ENCODE measurements around the gene PLA2R1. TPM values are rescaled to one million over a fixed set of nuclear protein-coding genes. Genes with fewer than 3 reads are reported as not detected.

PLA2R1 gene
- polyA plus RNA-seq, 3 donors, result not detected

GRCh38 chr2:159905926-159906714 is 156.3 kb downstream of the PLA2R1 start:
- TF ChIP-seq, protein P1, sequence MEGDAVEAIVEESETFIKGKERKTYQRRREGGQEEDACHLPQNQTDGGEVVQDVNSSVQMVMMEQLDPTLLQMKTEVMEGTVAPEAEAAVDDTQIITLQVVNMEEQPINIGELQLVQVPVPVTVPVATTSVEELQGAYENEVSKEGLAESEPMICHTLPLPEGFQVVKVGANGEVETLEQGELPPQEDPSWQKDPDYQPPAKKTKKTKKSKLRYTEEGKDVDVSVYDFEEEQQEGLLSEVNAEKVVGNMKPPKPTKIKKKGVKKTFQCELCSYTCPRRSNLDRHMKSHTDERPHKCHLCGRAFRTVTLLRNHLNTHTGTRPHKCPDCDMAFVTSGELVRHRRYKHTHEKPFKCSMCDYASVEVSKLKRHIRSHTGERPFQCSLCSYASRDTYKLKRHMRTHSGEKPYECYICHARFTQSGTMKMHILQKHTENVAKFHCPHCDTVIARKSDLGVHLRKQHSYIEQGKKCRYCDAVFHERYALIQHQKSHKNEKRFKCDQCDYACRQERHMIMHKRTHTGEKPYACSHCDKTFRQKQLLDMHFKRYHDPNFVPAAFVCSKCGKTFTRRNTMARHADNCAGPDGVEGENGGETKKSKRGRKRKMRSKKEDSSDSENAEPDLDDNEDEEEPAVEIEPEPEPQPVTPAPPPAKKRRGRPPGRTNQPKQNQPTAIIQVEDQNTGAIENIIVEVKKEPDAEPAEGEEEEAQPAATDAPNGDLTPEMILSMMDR (IDR thresholded peaks at IDR 0.05), result no peak
- Histone ChIP-seq H2AFZ (ENCODE audit: insufficient read depth, low read depth, low read length, poor library complexity, severe bottlenecking) (no peak overlapping the region), H3K9ac (ENCODE audit: insufficient read depth, low read length, poor library complexity, severe bottlenecking) (no peak overlapping the region), H3K4me1 (ENCODE audit: control insufficient read depth in 1 of 2, insufficient read depth in 2 of 2, low read length in 2 of 2) (peaks cover 30 to 33% of the 10 kb centered on the region in 2 donors), H3K79me2 (ENCODE audit: insufficient read depth, low read length) (peaks cover 20% of the 10 kb centered on the region), H3K27ac (ENCODE audit: low read depth in 1 of 2, low read length in 2 of 2) (no peak overlapping the region), H3K4me2 (replicated peaks; ENCODE audit: extremely low read depth, low read length, poor library complexity, severe bottlenecking) (no peak overlapping the region), H3K4me3 (replicated peaks in 1 of 3; ENCODE audit: low read depth in 2 of 3, low read length in 3 of 3) (no peak overlapping the region), H3K27me3 (ENCODE audit: control insufficient read depth in 2 of 2, insufficient read depth in 2 of 2, low read length in 2 of 2) (no peaks in the 10 kb centered on the region), H4K20me1 (ENCODE audit: insufficient read depth, low read length) (peaks cover 6% of the 10 kb centered on the region), H3K36me3 (replicated peaks in 1 of 2; ENCODE audit: control insufficient read depth in 1 of 2, insufficient read depth in 2 of 2, low read length in 2 of 2) (peaks cover 0 to 3% of the 10 kb centered on the region in 2 donors), H3K9me3 (replicated peaks in 1 of 2; ENCODE audit: control insufficient read depth in 1 of 2, insufficient read depth in 1 of 2, low read length in 2 of 2) (no peaks in the 10 kb centered on the region)
- peaks cover 4 to 7% of the 10 kb centered on the region in 2 donors for H3K36me3 Mint-ChIP-seq
- peaks cover 0 to 3% (median 0%) of the 10 kb centered on the region in 7 donors for H3K9me3 Mint-ChIP-seq
- peaks cover 0 to 2% (median 0%) of the 10 kb centered on the region in 3 donors for H3K27me3 Mint-ChIP-seq (ENCODE audit: low read depth in 3 of 3)
- peak overlapping the region in 1 of 2 donors; percentile 97 for H3K4me3 Mint-ChIP-seq
- intact Hi-C loops (cut with micrococcal nuclease), result no loop called here
- H3K4me1 Mint-ChIP-seq, result peaks cover 28% of the 10 kb centered on the region
- no peak for DNase-seq
- WGBS (ENCODE audit: insufficient coverage), result 88% methylated on average over 6 of the region's 7 CpGs
- peak overlapping the region in 2 of 7 donors; percentile 28 to 59 for H3K27ac Mint-ChIP-seq

DNA sequence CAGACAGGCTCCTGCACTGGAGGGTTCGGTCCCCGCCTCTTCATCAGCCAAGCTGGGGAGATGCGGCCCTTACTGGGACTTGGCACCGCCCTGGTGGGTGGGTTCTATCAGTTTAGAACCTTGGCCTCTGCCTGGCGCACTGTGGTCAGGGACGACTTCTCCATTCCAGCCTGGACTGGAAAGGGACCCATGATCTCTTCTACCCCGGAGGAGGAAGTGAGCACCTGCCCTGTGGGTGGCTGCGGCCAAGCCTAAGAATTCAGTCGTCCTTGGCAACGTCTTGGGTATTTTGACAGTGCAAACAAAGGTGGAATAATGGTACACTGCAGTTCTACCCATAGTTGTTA is 157.5 kb downstream of the PLA2R1 start:
- Histone ChIP-seq H2AFZ (ENCODE audit: insufficient read depth, low read depth, low read length, poor library complexity, severe bottlenecking) (peak overlapping the region; percentile 90), H3K4me3 (replicated peaks in 1 of 3; ENCODE audit: low read depth in 2 of 3, low read length in 3 of 3) (peak overlapping the region; percentile 49 to 85 (median 76)), H4K20me1 (ENCODE audit: insufficient read depth, low read length) (peaks cover 8% of the 10 kb centered on the region), H3K36me3 (replicated peaks in 1 of 2; ENCODE audit: control insufficient read depth in 1 of 2, insufficient read depth in 2 of 2, low read length in 2 of 2) (peaks cover 0 to 4% of the 10 kb centered on the region in 2 donors), H3K4me1 (ENCODE audit: control insufficient read depth in 1 of 2, insufficient read depth in 2 of 2, low read length in 2 of 2) (peaks cover 32 to 43% of the 10 kb centered on the region in 2 donors), H3K27me3 (ENCODE audit: control insufficient read depth in 2 of 2, insufficient read depth in 2 of 2, low read length in 2 of 2) (no peaks in the 10 kb centered on the region), H3K79me2 (ENCODE audit: insufficient read depth, low read length) (peaks cover 28% of the 10 kb centered on the region), H3K9me3 (replicated peaks in 1 of 2; ENCODE audit: control insufficient read depth in 1 of 2, insufficient read depth in 1 of 2, low read length in 2 of 2) (no peaks in the 10 kb centered on the region), H3K27ac (ENCODE audit: low read depth in 1 of 2, low read length in 2 of 2) (peak overlapping the region; percentile 89 to 93), H3K9ac (ENCODE audit: insufficient read depth, low read length, poor library complexity, severe bottlenecking) (peak overlapping the region; percentile 77), H3K4me2 (replicated peaks; ENCODE audit: extremely low read depth, low read length, poor library complexity, severe bottlenecking) (peak overlapping the region; percentile 95)
- TF ChIP-seq, protein P1 (IDR thresholded peaks at IDR 0.05), result no peak
- 0% methylated on average over 6 of the region's 10 CpGs for WGBS (ENCODE audit: insufficient coverage)
- intact Hi-C loops (cut with micrococcal nuclease), result no loop called here
- peaks cover 0 to 3% (median 0%) of the 10 kb centered on the region in 7 donors for H3K9me3 Mint-ChIP-seq
- peaks cover 4 to 8% of the 10 kb centered on the region in 2 donors for H3K36me3 Mint-ChIP-seq
- H3K27ac Mint-ChIP-seq, result peak overlapping the region; percentile 62 to 92 (median 89)
- peaks cover 36% of the 10 kb centered on the region for H3K4me1 Mint-ChIP-seq
- DNase-seq, result peak; percentile 77 to 79 (median 78)
- H3K27me3 Mint-ChIP-seq (ENCODE audit: low read depth in 3 of 3), result peaks cover 0 to 2% (median 0%) of the 10 kb centered on the region in 3 donors
- H3K4me3 Mint-ChIP-seq, result peak overlapping the region; percentile 89 to 97

Measured in CD14-positive monocyte (primary cell).